NCI-H69 (cell line): ENCODE data around the gene ARHGAP26.

ENCODE experiments used
- DNase-seq: peaks from one replicate; lab custom pipeline; 2025; lab: John Stamatoyannopoulos, UW

ARHGAP26 gene

GRCh38 chr5:143162810-143163209 is 392.6 kb downstream of the ARHGAP26 start:
- DNase-seq, result no peak

GRCh38 chr5:143164557-143164956 is 394.4 kb downstream of the ARHGAP26 start:
- no peak for DNase-seq

GRCh38 chr5:143165049-143165880 is 395.1 kb downstream of the ARHGAP26 start:
- DNase-seq, result no peak

- no peak for DNase-seq
Measured at GRCh38 chr5:143166090-143166489, 395.9 kb downstream of the ARHGAP26 start.

- no peak for DNase-seq
Measured at GRCh38 chr5:143166661-143167420, 396.7 kb downstream of the ARHGAP26 start.

GRCh38 chr5:143168171-143168741 is 398.1 kb downstream of the ARHGAP26 start:
- DNase-seq, result peak; percentile 29

GRCh38 chr5:143168921-143169810 is 399.0 kb downstream of the ARHGAP26 start:
- no peak for DNase-seq

- no peak for DNase-seq
Measured at GRCh38 chr5:143170104-143170503, 399.9 kb downstream of the ARHGAP26 start.

GRCh38 chr5:143170977-143171376 is 400.8 kb downstream of the ARHGAP26 start:
- no peak for DNase-seq

GRCh38 chr5:143172739-143173138 is 402.6 kb downstream of the ARHGAP26 start:
- DNase-seq, result no peak

- no peak for DNase-seq
Measured at GRCh38 chr5:143173139-143173889, 403.1 kb downstream of the ARHGAP26 start.

- no peak for DNase-seq
Measured at GRCh38 chr5:143174714-143175398, 404.7 kb downstream of the ARHGAP26 start.

GRCh38 chr5:143176048-143176447 is 405.9 kb downstream of the ARHGAP26 start:
- DNase-seq, result no peak

GRCh38 chr5:143177263-143177983 is 407.2 kb downstream of the ARHGAP26 start:
- DNase-seq, result peak; percentile 31

GRCh38 chr5:143179126-143179740 is 409.1 kb downstream of the ARHGAP26 start:
- peak; percentile 18 for DNase-seq

GRCh38 chr5:143180751-143181150 is 410.6 kb downstream of the ARHGAP26 start:
- no peak for DNase-seq

GRCh38 chr5:143181173-143181572 is 411.0 kb downstream of the ARHGAP26 start:
- no peak for DNase-seq

- no peak for DNase-seq
Measured at GRCh38 chr5:143182106-143182505, 411.9 kb downstream of the ARHGAP26 start.
